ENCODE data around the gene BGN. TPM values are rescaled to one million over a fixed set of nuclear protein-coding genes. Genes with fewer than 3 reads are reported as not detected.

BGN gene
- total RNA-seq, 1 experiment from 2014 or later, result 1.2 TPM

GRCh38 chrX:153450949-153451277 lies 43.9 kb upstream of the BGN start:
- peaks cover 63 to 76% of the 10 kb centered on the region in 2 experiments for H3K9me3 Mint-ChIP-seq
- Histone ChIP-seq H3K18ac (ENCODE audit: insufficient read length, low read depth, low read length) (no peak overlapping the region), H4K5ac (ENCODE audit: insufficient read length, low read depth, low read length) (no peak overlapping the region), H2BK20ac (ENCODE audit: low read depth, low read length, poor library complexity, severe bottlenecking) (no peak overlapping the region), H3K27ac (ENCODE audit: insufficient read length, low read depth, low read length) (no peak overlapping the region), H3K79me2 (ENCODE audit: insufficient read depth, low read length) (no peaks in the 10 kb centered on the region), H3K4ac (ENCODE audit: low read depth, low read length) (no peak overlapping the region), H2AFZ (ENCODE audit: low read length) (no peak overlapping the region), H3K14ac (ENCODE audit: insufficient read depth, low read length) (no peak overlapping the region), H4K91ac (ENCODE audit: insufficient read length, low read depth, low read length) (no peak overlapping the region), H2BK120ac (ENCODE audit: low read depth, low read length, poor library complexity, severe bottlenecking) (no peak overlapping the region), H3K9me3 (ENCODE audit: control insufficient read depth, low read depth, low read length) (peaks cover 35% of the 10 kb centered on the region), H2BK12ac (ENCODE audit: insufficient read length, low read depth, low read length) (no peak overlapping the region), H2BK15ac (ENCODE audit: low read depth, low read length) (no peak overlapping the region), H3K56ac (ENCODE audit: insufficient read length, low read depth, low read length) (no peak overlapping the region), H4K20me1 (ENCODE audit: control insufficient read depth, insufficient read depth, insufficient read length) (no peaks in the 10 kb centered on the region), H3K79me1 (ENCODE audit: insufficient read depth, low read depth, low read length, poor library complexity, severe bottlenecking) (no peaks in the 10 kb centered on the region), H2BK5ac (ENCODE audit: insufficient read length, low read length) (no peak overlapping the region), H3K23ac (ENCODE audit: insufficient read length, low read depth, low read length) (no peak overlapping the region), H3K27me3 (ENCODE audit: insufficient read depth, low read length) (no peaks in the 10 kb centered on the region), H3T11ph (ENCODE audit: low read length) (no peak overlapping the region), H4K8ac (replicated peaks; ENCODE audit: insufficient read length, low read depth, low read length) (no peak overlapping the region), H3K23me2 (ENCODE audit: insufficient read length, low read depth, low read length, poor library complexity, severe bottlenecking) (no peaks in the 10 kb centered on the region), H2AK5ac (ENCODE audit: insufficient read length, low read length) (no peak overlapping the region), H3K4me2 (ENCODE audit: insufficient read depth, insufficient read length, low read length) (no peak overlapping the region), H3K9ac (ENCODE audit: extremely low read depth, insufficient read length, low read length) (no peak overlapping the region), H3K4me1 (ENCODE audit: insufficient read depth, low read length) (no peaks in the 10 kb centered on the region)
- H3K27me3 Mint-ChIP-seq (ENCODE audit: low read depth), result no peaks in the 10 kb centered on the region
- no peak for TF ChIP-seq CTCF (conservative IDR thresholded peaks at IDR 0.05)
- no peak overlapping the region for H3K4me3 Mint-ChIP-seq
- DNase-seq, result no peak
- no CpG with 5 or more reads among the region's 8 CpGs for WGBS (ENCODE audit: extremely low coverage, insufficient read length, low lambda C conversion rate)
- H3K36me3 Mint-ChIP-seq (ENCODE audit: insufficient read depth in 1 of 3, low read depth in 3 of 3), result peaks cover 16 to 36% (median 24%) of the 10 kb centered on the region in 3 experiments; a peak in 5 of 7 replicates
- no peak overlapping the region for H3K27ac Mint-ChIP-seq
- H3K4me1 Mint-ChIP-seq, result no peaks in the 10 kb centered on the region
